ENCODE measurements around the gene KBTBD8. TPM values are rescaled to one million over a fixed set of nuclear protein-coding genes. Genes with fewer than 3 reads are reported as not detected.

KBTBD8 gene
- total and polyA plus RNA-seq, 2 of the 8 experiments (the other 6 are each of a cell fraction or from before 2014, with no cell fraction given): 3.2 to 23.9 TPM

DNA sequence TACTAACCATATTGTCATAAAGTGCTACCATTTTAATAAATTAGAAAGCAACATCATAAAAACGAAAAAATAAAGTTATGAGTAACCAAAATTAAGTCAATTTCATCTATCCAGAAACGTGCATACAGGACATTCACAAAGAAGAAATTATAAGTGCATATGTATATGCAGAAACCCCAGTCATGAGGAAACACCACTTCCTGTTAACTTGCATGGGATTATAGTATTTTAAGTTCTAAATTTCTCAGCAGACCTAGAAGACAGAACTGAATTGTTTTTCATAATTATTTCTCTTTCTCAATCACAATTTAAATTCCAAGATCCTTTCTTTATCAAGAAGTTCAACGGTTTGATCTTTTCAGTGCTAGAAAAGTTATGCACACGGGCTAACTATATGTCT lies 1.4 kb upstream of the KBTBD8 start:
- Histone ChIP-seq H2BK120ac (replicated peaks; ENCODE audit: low read depth, low read length) (no peak overlapping the region), H2AFZ (ENCODE audit: low read length) (no peak overlapping the region), H2BK15ac (ENCODE audit: low read length) (no peak overlapping the region), H4K91ac (replicated peaks; ENCODE audit: insufficient read length, low read length) (no peak overlapping the region), H2AK5ac (ENCODE audit: low read depth, low read length) (no peak overlapping the region), H3K27me3 (replicated peaks in 1 of 4; ENCODE audit: control insufficient read depth in 3 of 4, extremely low read depth in 1 of 4, insufficient read depth in 3 of 4, low read length in 3 of 4) (peaks cover 0 to 3% (median 0%) of the 10 kb centered on the region in 4 experiments; a peak in 2 of 7 replicates), H2BK5ac (ENCODE audit: low read depth, low read length) (no peak overlapping the region), H3K4me2 (ENCODE audit: insufficient read depth in 1 of 2, low read depth in 2 of 2, low read length in 2 of 2) (no peak overlapping the region), H3K4me1 (replicated peaks in 1 of 4; ENCODE audit: control insufficient read depth in 3 of 4, insufficient read depth in 4 of 4, low read length in 3 of 4) (no peaks in the 10 kb centered on the region; a peak in 2 of 7 replicates), H3K9me3 (ENCODE audit: insufficient read depth in 2 of 2, low read depth in 1 of 2, low read length in 1 of 2) (no peaks in the 10 kb centered on the region), H3K56ac (replicated peaks; ENCODE audit: insufficient read length, low read depth, low read length) (no peak overlapping the region), H3K27ac (ENCODE audit: low read depth, low read length) (no peak overlapping the region), H3K36me3 (ENCODE audit: control insufficient read depth in 2 of 4, insufficient read depth in 4 of 4, low read length in 3 of 4) (no peaks in the 10 kb centered on the region), H4K8ac (ENCODE audit: extremely low read depth, insufficient read depth, low read length) (no peak overlapping the region), H3K9ac (replicated peaks in 1 of 4; ENCODE audit: extremely low read depth in 1 of 4, low read depth in 3 of 4, low read length in 3 of 4) (no peak overlapping the region), H3K14ac (ENCODE audit: insufficient read length) (no peak overlapping the region), H3K18ac (ENCODE audit: extremely low read depth, low read length) (no peak overlapping the region), H4K20me1 (replicated peaks in 1 of 2; ENCODE audit: control insufficient read depth in 1 of 2, insufficient read depth in 2 of 2, low read length in 2 of 2) (peaks cover 0 to 3% of the 10 kb centered on the region in 2 experiments), H3K79me2 (ENCODE audit: control insufficient read depth in 1 of 2, insufficient read depth in 2 of 2, low read length in 2 of 2) (peaks cover 0 to 10% of the 10 kb centered on the region in 2 experiments; a peak in 2 of 4 replicates), H3K4me3 (ENCODE audit: extremely low read depth in 1 of 4, insufficient read depth in 2 of 4, low read depth in 3 of 4, low read length in 4 of 4) (no peak overlapping the region), H4K5ac (ENCODE audit: insufficient read length, low read depth, low read length) (no peak overlapping the region), H2BK20ac (ENCODE audit: low read length) (no peak overlapping the region), H3K23ac (ENCODE audit: insufficient read length) (no peak overlapping the region), H3K23me2 (ENCODE audit: low read depth, low read length) (peaks cover 5% of the 10 kb centered on the region), H2BK12ac (ENCODE audit: low read depth, low read length) (no peak overlapping the region), H3K4ac (replicated peaks; ENCODE audit: insufficient read length, low read depth, low read length) (no peak overlapping the region), H3K79me1 (ENCODE audit: low read depth, low read length) (peaks cover 3% of the 10 kb centered on the region; the same call in 1 of the 2 replicates)
- 75% methylated on average over 4 of the region's 4 CpGs; no CpG with 5 or more reads in 1 of the 2 experiments for WGBS, 2 experiments (ENCODE audit: extremely low coverage in 1 of 2, insufficient coverage in 1 of 2, insufficient read length in 1 of 2, insufficient replicate concordance in 2 of 2, low coverage in 1 of 2, low lambda C conversion rate in 2 of 2, missing lambda C conversion rate in 1 of 2)
- FAIRE-seq (no peak), DNase-seq (ENCODE audit: low read depth in 1 of 2, low spot score in 2 of 2) (no peak)
- ChIA-PET CTCF (ENCODE audit: partially characterized antibody) (interaction anchor here (4.0 kb wide), 1 partner anchor 25 kb away, joined by 15 read pairs; no protein-coding TSS in a partner anchor), POLR2A (ENCODE audit: partially characterized antibody) (no interaction called here)
- TF ChIP-seq BACH1 (IDR thresholded peaks at IDR 0.05; ENCODE audit: low read length) (no peak), HDAC2 (IDR thresholded peaks at IDR 0.05; ENCODE audit: borderline replicate concordance in 1 of 2, low read depth in 2 of 2, low read length in 2 of 2) (no peak), JUN (IDR thresholded peaks at IDR 0.05; ENCODE audit: low read depth, low read length) (no peak)
- TF ChIP-seq, protein P1, sequence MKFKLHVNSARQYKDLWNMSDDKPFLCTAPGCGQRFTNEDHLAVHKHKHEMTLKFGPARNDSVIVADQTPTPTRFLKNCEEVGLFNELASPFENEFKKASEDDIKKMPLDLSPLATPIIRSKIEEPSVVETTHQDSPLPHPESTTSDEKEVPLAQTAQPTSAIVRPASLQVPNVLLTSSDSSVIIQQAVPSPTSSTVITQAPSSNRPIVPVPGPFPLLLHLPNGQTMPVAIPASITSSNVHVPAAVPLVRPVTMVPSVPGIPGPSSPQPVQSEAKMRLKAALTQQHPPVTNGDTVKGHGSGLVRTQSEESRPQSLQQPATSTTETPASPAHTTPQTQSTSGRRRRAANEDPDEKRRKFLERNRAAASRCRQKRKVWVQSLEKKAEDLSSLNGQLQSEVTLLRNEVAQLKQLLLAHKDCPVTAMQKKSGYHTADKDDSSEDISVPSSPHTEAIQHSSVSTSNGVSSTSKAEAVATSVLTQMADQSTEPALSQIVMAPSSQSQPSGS (IDR thresholded peaks at IDR 0.05; ENCODE audit: low read length): no peak
- TF ChIP-seq, protein P2, sequence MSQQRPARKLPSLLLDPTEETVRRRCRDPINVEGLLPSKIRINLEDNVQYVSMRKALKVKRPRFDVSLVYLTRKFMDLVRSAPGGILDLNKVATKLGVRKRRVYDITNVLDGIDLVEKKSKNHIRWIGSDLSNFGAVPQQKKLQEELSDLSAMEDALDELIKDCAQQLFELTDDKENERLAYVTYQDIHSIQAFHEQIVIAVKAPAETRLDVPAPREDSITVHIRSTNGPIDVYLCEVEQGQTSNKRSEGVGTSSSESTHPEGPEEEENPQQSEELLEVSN (IDR thresholded peaks at IDR 0.05): no peak
